PFSK-1 (cell line): ENCODE data around the gene KCNJ5.

Source experiments
- FOXP2 ChIP-seq: optimal IDR thresholded peaks from 2 replicates; pipeline ENCODE3; 2011; ENCODE audit warnings: borderline replicate concordance, control low read depth, inconsistent platforms; ENCODE audit not compliant: insufficient read depth; ENCODE audit errors: extremely low read length, extremely low read depth
- POLR2AphosphoS5 ChIP-seq: IDR thresholded peaks from 2 replicates; pipeline ENCODE4 v1.6.1; 2012; ENCODE audit warnings: low read depth, mild to moderate bottlenecking, control low read depth, low read length, moderate library complexity
- SIN3A ChIP-seq: IDR thresholded peaks from 2 replicates; pipeline ENCODE4 v1.6.1; 2012; ENCODE audit warnings: mild to moderate bottlenecking, low read length, moderate library complexity, borderline replicate concordance; ENCODE audit not compliant: insufficient read depth
- TAF1 ChIP-seq: IDR thresholded peaks from 2 replicates; pipeline ENCODE4 v1.6.1; 2012; ENCODE audit warnings: low read length, control low read depth, borderline replicate concordance; ENCODE audit not compliant: insufficient read depth
- TF ChIP-seq, protein P1 (sequence below), 2 experiments: IDR thresholded peaks; 2 replicates each; pipeline versions ENCODE4 v1.6.1 to v1.8.0; 2011 to 2012; ENCODE audit warnings: low read depth in 2 of 2, low read length in 2 of 2, control low read depth in 1 of 2, inconsistent platforms in 1 of 2, mild to moderate bottlenecking in 1 of 2, moderate library complexity in 1 of 2; ENCODE audit not compliant: insufficient read depth in 1 of 2

Gene KCNJ5

DNA sequence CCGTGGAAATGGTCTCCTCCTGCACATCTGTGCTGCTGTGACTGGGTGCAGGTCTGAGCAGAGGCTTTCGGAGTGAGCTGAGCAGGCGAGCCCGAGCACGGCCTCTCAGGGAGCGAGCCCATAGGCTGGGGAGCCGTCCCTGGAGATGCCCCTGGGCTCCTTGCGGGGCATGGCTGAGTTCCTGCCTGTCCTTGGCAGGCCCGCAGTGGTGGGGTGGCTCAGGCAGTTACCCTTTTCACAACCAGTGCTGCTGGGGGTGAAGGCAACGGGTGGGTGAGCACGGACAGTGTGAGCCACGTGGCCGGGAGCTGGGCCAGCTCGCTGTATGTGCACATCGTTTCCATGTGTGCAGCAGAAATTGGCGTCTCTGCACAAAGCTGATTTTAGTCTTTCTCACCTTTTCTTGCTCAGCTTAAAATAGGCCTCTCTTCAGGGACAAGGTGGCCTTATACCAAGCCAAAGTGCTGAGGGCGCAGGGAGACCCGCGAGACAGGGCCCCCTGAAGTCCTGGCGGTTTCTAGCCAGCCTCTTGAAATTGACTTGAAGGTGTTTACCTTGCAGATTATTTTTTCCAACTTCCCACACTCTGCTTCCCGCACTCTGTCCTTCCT lies 51.8 kb downstream of the KCNJ5 start, which contains the start of gene TP53AIP1:
TP53AIP1 (minus strand) TSS at position 55 of the 611 bp plus-strand sequence. CDS start 5,053 bp downstream, outside the sequence.
- TF ChIP-seq TAF1 (no peak), FOXP2 (no peak), POLR2AphosphoS5 (no peak), SIN3A (no peak)
- TF ChIP-seq, protein P1, sequence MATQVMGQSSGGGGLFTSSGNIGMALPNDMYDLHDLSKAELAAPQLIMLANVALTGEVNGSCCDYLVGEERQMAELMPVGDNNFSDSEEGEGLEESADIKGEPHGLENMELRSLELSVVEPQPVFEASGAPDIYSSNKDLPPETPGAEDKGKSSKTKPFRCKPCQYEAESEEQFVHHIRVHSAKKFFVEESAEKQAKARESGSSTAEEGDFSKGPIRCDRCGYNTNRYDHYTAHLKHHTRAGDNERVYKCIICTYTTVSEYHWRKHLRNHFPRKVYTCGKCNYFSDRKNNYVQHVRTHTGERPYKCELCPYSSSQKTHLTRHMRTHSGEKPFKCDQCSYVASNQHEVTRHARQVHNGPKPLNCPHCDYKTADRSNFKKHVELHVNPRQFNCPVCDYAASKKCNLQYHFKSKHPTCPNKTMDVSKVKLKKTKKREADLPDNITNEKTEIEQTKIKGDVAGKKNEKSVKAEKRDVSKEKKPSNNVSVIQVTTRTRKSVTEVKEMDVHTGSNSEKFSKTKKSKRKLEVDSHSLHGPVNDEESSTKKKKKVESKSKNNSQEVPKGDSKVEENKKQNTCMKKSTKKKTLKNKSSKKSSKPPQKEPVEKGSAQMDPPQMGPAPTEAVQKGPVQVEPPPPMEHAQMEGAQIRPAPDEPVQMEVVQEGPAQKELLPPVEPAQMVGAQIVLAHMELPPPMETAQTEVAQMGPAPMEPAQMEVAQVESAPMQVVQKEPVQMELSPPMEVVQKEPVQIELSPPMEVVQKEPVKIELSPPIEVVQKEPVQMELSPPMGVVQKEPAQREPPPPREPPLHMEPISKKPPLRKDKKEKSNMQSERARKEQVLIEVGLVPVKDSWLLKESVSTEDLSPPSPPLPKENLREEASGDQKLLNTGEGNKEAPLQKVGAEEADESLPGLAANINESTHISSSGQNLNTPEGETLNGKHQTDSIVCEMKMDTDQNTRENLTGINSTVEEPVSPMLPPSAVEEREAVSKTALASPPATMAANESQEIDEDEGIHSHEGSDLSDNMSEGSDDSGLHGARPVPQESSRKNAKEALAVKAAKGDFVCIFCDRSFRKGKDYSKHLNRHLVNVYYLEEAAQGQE (IDR thresholded peaks at IDR 0.05; ENCODE audit: insufficient read depth in 1 of 2, low read depth in 2 of 2, low read length in 2 of 2): no peak

DNA sequence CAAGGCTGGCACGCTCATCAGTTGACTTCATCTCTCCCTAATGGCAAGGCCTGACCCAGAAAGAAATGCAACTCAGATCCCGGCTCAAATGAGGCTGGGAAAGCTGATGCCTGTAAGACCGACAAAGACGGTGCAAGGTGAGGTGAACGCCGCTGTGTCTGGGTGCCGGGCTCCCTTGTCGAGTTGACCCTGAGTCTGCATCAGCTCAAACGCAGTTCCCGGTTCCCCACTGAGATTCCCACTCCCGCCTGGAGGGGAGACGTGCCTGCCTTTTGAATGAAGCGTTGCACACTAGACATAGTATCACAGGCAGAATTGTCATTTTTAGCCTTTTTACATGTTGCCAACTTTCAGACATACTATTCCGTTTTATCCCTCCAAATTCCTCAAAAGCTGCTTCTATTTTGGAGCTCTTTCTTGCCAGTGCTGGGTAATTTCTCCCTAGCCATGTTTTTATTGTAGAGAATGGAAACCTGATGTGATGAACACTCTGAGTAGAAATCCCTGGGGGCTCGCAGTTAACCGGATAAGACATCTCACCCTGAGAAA lies 52.3 kb downstream of the KCNJ5 start:
- TF ChIP-seq, protein P1 (IDR thresholded peaks at IDR 0.05; ENCODE audit: insufficient read depth in 1 of 2, low read depth in 2 of 2, low read length in 2 of 2): no peak
- TF ChIP-seq POLR2AphosphoS5 (no peak), TAF1 (no peak), SIN3A (no peak), FOXP2 (no peak)

- TF ChIP-seq, protein P1 (IDR thresholded peaks at IDR 0.05; ENCODE audit: insufficient read depth in 1 of 2, low read depth in 2 of 2, low read length in 2 of 2): no peak
- TF ChIP-seq SIN3A (no peak), POLR2AphosphoS5 (no peak), FOXP2 (no peak), TAF1 (no peak)
Measured at GRCh38 chr11:128946648-128947047, 55.5 kb downstream of the KCNJ5 start.

GRCh38 chr11:128947773-128948172 lies 56.6 kb downstream of the KCNJ5 start:
- no peak for TF ChIP-seq POLR2AphosphoS5
- no peak for TF ChIP-seq FOXP2
- no peak for TF ChIP-seq SIN3A
- TF ChIP-seq, protein P1 (IDR thresholded peaks at IDR 0.05; ENCODE audit: insufficient read depth in 1 of 2, low read depth in 2 of 2, low read length in 2 of 2): no peak
- no peak for TF ChIP-seq TAF1
